GM19455 (cell line): ENCODE data around the gene ADGRF5.

Source experiments
- ATAC-seq: cut with Tn5 transposase; IDR thresholded peaks from one replicate; pipeline ENCODE4 v1.9.1; 2021; ENCODE audit not compliant: unreplicated experiment

Gene ADGRF5, protein sequence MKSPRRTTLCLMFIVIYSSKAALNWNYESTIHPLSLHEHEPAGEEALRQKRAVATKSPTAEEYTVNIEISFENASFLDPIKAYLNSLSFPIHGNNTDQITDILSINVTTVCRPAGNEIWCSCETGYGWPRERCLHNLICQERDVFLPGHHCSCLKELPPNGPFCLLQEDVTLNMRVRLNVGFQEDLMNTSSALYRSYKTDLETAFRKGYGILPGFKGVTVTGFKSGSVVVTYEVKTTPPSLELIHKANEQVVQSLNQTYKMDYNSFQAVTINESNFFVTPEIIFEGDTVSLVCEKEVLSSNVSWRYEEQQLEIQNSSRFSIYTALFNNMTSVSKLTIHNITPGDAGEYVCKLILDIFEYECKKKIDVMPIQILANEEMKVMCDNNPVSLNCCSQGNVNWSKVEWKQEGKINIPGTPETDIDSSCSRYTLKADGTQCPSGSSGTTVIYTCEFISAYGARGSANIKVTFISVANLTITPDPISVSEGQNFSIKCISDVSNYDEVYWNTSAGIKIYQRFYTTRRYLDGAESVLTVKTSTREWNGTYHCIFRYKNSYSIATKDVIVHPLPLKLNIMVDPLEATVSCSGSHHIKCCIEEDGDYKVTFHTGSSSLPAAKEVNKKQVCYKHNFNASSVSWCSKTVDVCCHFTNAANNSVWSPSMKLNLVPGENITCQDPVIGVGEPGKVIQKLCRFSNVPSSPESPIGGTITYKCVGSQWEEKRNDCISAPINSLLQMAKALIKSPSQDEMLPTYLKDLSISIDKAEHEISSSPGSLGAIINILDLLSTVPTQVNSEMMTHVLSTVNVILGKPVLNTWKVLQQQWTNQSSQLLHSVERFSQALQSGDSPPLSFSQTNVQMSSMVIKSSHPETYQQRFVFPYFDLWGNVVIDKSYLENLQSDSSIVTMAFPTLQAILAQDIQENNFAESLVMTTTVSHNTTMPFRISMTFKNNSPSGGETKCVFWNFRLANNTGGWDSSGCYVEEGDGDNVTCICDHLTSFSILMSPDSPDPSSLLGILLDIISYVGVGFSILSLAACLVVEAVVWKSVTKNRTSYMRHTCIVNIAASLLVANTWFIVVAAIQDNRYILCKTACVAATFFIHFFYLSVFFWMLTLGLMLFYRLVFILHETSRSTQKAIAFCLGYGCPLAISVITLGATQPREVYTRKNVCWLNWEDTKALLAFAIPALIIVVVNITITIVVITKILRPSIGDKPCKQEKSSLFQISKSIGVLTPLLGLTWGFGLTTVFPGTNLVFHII (N-terminal part only)

DNA sequence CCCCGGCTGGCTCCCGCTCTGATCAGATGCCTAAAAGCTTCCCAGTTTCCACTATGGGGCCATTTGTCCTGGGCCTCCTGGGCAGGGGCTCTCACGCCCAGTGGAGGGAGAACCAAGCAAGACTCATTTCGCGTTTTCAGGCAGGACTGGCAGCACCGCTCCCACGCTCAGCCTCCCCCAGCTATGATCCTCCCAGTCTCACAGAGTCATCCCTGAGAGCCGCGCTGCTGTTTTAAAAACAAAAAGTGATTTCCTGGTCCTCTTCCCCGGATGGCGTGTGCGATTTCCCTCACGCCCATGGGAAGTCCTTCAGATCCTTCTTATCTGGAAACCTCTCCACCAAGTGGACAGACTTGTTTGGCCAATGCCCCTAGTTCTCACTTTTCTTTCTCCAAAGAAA lies at the start of gene ADGRF5:
Gene ADGRF5, minus strand, starts transcription at position 208 of the 400 bp plus-strand sequence. CDS start 15,176 bp downstream, outside the sequence.
- no peak for ATAC-seq

DNA sequence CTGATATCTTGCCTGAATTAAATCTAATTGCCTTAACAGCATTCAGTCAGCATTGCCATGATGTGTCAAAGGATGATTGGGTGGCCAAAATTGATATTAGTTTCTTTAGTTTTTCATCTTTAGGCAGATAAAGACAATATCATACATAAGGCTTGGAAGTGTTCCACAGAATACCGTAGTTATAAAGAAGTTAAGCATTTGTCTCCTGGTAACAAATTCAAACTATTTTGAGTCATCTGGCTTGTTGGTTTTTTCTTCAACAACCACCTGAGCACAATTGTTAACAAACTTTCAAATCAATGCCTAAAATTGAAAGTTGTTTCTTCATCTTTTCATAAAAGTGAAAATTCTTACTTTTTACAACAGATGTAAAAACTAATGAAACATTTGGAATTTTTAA lies 47.5 kb upstream of the ADGRF5 start:
- ATAC-seq, result no peak

DNA sequence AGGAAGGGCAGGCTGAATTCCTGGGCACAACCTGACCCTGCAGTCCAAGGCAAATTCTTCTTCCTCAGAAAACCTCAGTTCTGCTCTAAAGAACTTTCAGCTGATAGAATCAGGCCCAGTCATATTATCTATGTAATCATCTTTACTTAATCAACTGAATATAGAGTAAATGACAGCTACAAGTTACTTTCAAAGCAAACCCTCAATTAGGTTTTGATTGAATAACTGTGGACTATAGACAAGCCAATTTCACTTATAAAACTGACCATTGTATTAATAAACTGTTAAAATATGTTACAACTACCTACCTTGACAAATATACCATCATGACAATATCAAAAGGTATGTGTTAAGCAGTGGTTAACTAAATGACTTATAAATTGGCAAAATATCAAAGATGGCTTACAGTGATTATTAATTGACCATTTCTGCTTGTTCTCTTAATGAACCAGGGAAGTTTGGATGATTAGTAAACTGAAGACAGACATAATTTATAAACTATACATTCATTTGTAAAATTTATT lies 46.1 kb upstream of the ADGRF5 start:
- no peak for ATAC-seq

DNA sequence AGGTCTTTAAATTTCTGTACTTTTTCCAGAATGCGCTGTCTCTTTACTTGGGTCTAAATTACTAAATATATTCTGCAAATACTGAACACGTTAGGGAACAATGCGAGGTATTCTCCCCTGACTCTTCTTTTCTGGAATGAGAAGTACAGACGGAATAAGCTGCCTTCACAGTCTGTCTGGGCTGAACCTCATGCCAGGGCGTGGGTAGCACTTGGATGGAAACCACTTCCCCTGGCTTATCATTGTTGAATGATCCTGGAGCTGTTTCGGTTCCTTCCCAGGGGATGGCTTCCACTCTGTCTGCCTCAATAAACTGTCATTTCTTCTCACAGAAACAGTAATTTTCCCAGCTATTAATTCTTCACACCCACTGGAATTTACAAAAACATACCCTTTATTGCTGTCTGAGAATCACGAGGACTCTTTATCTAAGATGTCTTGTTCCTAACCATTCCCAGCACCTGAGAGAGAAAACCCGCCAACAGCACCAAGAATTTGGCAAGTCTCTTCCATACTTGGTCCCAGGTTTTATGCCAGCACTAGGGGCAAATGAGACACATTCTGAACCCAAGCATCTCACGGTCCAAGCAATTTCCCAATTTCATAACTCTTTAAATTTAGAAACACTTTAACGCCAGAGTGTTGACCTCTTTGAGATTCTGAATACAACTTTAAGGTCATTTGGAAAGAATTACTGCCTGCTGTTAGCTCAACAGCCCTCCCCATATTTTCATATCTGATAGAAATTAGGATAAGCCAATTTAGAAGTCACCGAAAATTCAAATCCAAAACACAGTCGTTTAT lies 43.2 kb upstream of the ADGRF5 start:
- ATAC-seq, result no peak

DNA sequence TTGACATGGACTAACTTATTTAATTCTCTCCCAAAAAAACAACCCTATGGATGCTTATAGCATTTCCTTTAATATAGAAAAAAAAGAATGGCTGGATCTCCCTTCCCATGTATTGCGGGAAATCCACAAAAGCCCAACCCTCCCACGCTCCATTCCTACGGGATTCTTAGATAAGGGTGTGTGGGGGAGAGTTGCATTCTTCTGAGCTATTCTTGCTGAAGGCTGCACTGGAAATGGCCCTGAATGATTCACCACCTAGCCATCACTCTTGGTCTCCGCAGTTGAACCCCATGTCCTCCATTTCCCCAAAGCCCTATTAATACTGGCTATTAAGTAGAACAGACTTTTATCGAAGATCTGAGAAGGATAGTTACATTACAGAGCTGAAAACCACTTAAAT lies 41.9 kb upstream of the ADGRF5 start:
- no peak for ATAC-seq

DNA sequence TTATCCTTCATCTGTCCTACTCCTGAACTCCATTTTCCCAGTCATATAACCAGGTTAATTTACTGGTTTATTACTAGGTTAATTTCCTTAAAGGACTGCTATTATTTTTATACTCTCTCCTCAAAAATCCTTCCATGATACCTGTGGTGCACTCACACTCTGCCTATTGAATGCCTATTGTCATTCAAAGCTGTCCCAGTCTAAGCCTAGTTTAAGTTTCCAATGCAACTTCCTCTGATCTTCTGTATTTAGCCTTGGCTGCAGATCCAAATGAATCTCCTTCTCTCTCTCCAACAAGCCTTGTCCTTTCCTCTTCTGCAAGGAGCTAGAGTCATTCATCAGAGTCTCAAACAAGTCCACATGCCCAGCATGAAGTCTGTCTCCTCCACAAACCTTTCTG lies 41.3 kb upstream of the ADGRF5 start:
- ATAC-seq, result no peak

DNA sequence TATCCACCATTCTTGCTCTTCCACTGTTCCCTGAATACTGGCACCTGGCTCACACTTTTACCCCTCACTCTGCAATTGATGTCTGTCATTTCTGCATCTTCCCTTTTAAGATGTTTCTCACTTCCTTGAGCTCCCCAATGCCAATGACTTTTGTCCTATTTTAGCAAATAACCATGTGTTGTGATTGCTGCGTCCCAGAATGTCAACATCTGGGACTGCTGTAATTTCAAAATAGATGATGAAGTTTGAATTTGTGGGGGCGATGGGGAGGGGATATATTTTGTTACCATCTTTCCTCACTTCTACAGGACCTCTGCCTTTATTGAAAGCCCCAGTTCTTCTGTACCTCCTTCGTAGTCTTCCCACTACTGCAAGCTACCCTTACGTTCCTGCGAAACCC lies 40.0 kb upstream of the ADGRF5 start:
- ATAC-seq, result no peak

DNA sequence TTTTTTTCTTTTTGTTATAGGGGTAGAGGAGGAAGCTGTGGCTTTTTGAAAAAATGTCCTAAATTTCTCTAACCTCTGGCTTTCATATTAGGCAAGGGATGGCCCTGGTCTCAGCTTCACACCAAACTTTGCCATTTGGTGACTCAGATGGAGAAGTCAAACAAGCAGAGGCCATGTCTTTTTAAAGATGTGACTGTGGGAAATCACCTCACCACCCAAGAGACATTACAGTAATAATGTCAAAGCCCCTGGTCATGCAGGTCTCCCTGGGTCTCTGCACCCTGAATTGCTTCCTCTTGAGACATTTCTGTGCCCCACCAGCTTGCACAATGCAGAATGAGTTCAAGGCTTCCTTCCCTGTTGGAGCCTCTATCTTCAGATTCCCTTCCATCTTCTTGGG lies 39.5 kb upstream of the ADGRF5 start:
- ATAC-seq, result no peak

DNA sequence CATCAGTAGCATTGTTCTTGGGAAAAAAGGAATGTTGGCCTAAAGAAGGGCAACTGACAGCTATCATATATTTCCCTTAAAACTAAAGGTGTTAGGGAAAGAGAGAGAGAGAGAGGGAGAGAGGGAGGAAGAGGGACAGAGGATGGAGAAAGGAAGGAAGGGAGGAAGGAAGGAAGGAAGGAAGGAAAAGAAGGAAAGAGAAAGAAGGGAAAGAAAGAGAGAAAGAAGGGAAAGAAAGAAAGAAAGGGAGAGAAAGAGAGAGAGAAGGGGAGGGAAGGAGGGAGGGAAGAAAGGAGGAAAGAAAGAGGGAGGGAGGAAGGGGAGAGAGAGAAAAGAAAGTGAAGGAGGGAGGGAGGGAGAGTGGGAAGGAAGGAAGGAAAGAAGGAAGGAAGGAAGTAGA lies 37.7 kb upstream of the ADGRF5 start:
- ATAC-seq, result no peak

DNA sequence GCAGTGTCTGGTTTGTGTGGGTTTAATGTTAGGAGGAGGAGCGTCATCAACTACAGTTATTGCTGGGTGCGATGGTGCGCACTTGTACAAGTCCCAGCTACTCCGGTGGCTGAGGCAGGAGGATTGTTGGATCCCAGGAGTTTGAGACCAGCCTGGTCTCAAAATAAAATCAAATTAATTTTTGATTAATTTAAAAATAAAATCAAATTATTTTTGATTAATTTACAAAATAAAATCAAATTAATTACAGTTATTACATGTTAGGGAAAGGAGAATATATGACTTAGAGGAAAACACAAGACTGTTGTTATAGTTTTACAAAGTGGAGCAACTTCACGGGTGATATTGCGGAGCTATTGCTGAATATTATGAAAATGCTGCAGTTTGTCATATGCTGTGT lies 34.7 kb upstream of the ADGRF5 start:
- ATAC-seq, result no peak

DNA sequence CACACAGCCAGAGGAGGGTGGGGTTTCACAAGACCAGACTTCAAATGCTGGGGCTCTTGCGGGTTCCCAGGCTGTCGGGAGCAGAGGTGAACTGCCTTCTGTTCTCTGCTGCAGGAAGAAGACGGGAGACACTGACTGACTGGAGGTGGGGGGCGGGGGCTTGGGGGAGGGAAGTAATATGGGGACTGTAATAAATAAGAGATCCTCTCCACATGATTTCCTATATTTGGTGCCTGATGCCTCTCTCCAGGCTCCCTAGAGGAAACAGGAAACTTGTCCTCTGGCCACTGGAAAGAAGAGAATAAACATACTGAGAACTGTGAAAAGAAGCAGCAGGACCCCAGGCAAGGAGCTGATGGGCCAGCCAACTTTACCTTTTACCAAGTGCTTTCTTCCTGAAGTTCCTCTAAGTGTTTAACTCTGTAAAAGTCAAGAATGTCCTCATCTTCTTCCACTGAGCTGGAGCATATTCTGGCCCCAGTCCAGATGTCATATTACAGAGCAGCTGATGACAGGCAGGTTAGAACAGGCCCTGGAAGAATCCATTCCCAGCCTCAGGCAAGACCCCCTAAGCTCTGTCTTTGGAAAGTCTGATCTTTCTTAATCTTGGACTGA lies 33.2 kb upstream of the ADGRF5 start:
- no peak for ATAC-seq

DNA sequence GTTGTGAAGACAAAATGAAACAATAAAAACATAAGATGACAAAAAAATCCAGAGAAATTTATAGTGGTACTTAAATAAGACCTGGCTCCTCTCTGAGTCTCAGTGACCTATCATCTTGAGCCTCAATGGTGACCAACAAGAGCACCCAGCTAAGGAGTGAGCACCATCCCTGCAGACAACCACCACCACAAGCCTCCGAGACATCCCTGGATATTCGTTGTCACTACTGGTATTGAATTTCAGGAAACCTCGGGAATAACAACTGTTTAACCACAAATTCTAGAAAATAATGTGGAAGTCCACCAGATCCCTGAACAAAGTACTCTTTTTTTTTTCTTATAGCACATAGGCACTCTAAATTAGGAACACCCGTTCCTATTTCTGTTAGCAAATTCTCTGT lies 32.2 kb upstream of the ADGRF5 start:
- ATAC-seq, result no peak

DNA sequence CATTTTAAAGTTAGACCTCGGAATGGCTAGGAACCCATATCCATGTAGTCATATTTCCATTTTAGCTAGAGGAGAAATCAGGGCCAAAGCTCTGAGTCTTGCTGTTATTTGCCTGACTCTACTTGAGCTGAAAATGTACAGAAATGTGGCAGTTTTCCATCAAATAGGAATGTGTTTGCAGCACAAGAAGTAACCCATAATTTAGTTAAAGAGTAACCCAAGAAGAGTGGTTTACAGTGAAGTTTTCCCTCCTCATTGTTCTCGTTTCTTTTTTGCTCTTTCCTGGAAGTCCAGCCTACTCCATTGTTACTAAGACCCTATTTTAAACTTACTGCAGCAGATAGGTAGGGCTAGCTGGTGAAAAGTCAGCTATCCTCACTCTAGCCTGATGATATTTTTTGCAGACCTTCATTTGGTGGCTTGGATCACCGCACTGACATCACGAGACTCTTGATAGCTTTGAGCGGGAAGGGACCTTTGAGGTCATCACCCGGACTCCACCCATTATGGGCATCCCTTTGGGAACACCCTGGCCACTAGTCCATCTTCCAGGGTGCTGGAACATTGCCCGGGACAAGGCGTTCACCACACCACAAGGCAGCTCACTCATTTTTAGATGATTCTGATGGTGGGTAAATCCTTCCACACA lies 28.0 kb upstream of the ADGRF5 start:
- ATAC-seq, result no peak

DNA sequence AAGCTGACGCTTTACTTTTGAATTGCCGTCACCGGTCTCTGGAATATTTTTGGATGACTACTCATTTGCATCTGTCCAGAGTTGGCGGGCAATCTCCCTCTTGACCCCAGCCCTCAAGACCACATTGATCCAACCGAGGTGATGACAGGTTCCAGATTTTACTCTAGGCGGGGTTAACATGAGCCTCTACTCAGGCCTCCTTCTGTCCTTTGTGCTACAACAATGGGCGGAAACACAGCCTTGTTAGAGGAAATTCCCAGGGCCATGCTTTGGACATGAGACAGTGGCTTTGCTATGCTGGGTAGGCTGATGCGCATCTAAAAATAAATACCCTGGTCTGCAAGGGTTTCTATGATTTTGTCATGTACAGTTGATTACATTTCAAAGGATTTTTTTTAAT lies 27.0 kb upstream of the ADGRF5 start:
- no peak for ATAC-seq

DNA sequence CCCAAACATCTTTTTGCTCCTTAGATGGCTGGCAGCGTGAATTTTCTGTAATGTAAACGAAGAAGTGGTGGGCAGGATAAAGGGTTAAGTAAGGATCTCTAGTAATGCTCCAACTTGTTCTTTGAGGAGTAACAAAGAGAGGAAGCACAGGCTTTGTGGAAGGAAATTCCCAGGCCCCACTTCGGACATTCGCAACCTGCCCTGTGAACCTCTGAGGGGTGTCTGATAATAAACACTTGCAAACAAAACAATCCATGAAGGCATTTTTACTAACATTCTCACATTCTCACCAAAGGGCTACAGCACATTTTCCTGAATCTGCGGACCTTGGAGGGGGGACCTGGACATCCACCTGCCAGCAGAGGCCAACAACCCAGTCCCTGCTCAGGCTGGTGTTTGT lies 25.8 kb upstream of the ADGRF5 start:
- no peak for ATAC-seq

DNA sequence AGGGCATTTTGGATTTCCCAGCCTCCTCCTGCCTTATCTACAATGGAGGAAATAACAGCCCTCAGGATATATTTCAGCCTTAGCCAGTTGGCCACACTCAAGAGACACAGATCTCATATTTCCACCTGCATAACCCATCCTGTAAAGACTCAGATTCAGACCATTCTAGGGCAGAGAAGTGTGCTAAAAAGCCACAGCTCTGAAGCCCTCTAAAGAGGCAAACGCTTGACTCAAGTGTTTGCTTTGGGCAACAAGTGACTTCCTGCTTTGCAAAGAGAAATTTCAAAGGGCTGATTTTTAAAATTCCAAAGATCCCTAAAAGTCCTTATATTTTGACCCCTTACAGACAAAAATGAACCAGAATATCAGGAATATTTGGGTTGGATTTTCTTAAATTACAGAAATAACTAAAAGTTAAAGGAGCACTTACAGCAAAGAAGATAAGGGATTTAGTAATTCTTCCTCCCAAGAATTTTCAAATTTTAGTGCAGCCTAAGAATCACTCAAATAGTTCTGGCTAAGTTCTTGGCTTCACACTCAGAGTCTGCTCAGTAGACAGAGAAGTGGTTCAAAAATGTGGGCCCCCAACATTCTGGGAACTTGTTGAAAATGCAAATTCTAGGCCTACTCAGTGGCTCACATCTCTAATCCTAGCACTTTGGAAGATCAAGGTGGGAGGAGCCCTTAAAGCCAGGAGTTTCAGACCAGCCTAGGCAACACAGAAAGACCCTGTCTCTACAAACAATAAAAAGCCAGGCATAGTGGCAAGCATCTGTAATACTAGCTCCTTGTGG lies 18.9 kb upstream of the ADGRF5 start:
- ATAC-seq, result no peak

DNA sequence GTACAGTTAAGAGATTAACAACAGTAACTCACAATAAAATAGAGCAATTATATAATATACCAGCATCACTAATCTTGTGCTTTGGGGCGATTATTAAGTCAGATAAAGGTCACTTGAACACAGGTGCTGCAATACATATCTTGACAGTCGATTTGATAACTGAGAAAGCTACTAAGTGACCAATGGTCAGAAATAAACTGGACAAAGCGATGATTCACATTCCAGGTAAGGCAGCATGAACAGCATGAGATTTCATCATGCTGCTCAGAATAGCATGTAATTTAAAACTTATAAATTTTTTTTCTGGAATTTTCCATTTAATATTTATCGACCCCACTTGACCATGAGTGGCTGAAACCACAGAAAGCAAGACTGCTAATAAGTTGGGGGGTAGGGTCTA lies 15.9 kb upstream of the ADGRF5 start:
- ATAC-seq, result no peak

DNA sequence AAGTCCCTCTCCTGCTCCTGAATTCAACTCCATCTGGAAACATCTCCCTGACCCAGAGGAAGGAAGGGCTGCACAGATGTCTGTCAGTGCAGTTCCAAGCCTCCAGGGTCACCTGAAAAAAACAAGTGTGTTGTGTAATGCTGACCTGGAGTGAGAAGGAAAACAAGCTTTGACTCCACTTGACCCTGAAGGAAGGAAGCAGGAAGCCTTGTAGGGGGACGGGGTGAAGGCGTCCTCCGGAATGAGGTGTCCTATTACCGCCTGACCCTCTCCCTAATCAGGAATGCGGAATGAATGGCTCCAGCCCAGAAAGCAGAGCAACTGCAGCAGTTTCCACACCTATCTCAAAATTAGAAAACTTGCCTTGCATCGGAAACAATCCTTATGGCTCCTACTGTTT lies 13.9 kb upstream of the ADGRF5 start:
- no peak for ATAC-seq

DNA sequence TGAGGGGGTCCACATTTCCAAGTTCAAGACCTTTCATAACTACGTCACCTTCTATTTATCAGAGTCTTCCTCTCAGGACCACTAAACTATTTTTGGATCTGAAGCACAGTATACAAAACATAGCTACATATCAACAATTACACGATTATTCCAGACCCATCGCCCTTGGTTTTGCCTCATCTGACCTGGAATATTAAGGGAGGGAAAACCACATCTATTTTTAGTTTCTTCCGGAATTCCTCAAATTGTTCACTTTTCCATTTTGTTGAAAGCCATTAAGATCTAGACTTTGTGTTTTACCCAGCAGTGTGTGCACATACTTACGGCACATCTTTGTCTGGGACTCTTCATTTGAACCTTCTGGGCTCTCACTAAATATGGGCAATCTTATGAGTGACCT lies 12.0 kb upstream of the ADGRF5 start:
- ATAC-seq, result no peak
